ENCODE data around the gene SRP68. TPM values are rescaled to one million over a fixed set of nuclear protein-coding genes. Genes with fewer than 3 reads are reported as not detected.
A peak's percentile ranks its signal among the peaks of the same experiment; 100 is the strongest.

SRP68 gene
- polyA plus RNA-seq, 2 of the 4 experiments (the other 2 are of a cell fraction) = 121 to 139 TPM

GRCh38 chr17:76023900-76024237 is 48.4 kb downstream of the SRP68 start:
- Histone ChIP-seq H3K4me2 (no peak overlapping the region), H3K4me1 (peaks cover 19% of the 10 kb centered on the region), H3K27ac (no peak overlapping the region), H3K4me3 (no peak overlapping the region), H3K9me3 (no peaks in the 10 kb centered on the region)
- DNase-seq (ENCODE audit: low read depth in 1 of 2, low spot score in 1 of 2) (no peak), ATAC-seq (no peak), FAIRE-seq (no peak)
- ChIA-PET POLR2A (no interaction called here), CTCF (interaction anchor here (1.0 to 1.5 kb wide), 4 partner anchors 8 to 119 kb away, joined by 3 to 18 read pairs (median 4); no protein-coding TSS in a partner anchor)
- 93% methylated on average over 9 of the region's 9 CpGs for WGBS (ENCODE audit: missing lambda C conversion rate)
- TF ChIP-seq ZFP36 (IDR thresholded peaks at IDR 0.05; ENCODE audit: borderline replicate concordance, partially characterized antibody) (no peak), FOXS1 (CRISPR knock-in tag; IDR thresholded peaks at IDR 0.05) (no peak), CBX2 (IDR thresholded peaks at IDR 0.05; ENCODE audit: borderline replicate concordance, low read depth) (no peak), POLR2AphosphoS2 (conservative IDR thresholded peaks at IDR 0.05; ENCODE audit: low read length) (no peak), ZSCAN20 (CRISPR knock-in tag; IDR thresholded peaks at IDR 0.05) (no peak), ZNF302 (CRISPR knock-in tag; IDR thresholded peaks at IDR 0.05) (no peak), GATA3 (IDR thresholded peaks at IDR 0.05; ENCODE audit: borderline replicate concordance) (no peak), HMGXB4 (CRISPR knock-in tag; IDR thresholded peaks at IDR 0.05; ENCODE audit: borderline replicate concordance) (no peak)

GRCh38 chr17:76022973-76023899 is 49.1 kb downstream of the SRP68 start:
- CTCF ChIA-PET = interaction anchor here (1.0 to 1.9 kb wide), 5 partner anchors 8 to 118 kb away, joined by 3 to 18 read pairs (median 5); no protein-coding TSS in a partner anchor
- WGBS (ENCODE audit: missing lambda C conversion rate) = 93% methylated on average over 24 of the region's 28 CpGs

GRCh38 chr17:76022285-76022684 is 50.0 kb downstream of the SRP68 start:
- peaks cover 10% of the 10 kb centered on the region; the same call in 2 of the 3 replicates for H3K4me1 ChIP-seq
- H3K27ac ChIP-seq = no peak overlapping the region
- ChIA-PET POLR2A (no interaction called here), CTCF (interaction anchor here (0.6 to 18.5 kb wide), 4 partner anchors 8 to 409 kb away, joined by 3 to 408 read pairs (median 184); partner anchors contain the start of genes CDK3 and EVPL)
- no peak for DNase-seq (ENCODE audit: low read depth in 1 of 2, low spot score in 1 of 2)
- no peak overlapping the region for H3K4me2 ChIP-seq
- no peaks in the 10 kb centered on the region for H3K9me3 ChIP-seq
- ATAC-seq = no peak
- TF ChIP-seq TP53 (CRISPR knock-in tag; IDR thresholded peaks at IDR 0.05) = no peak
- WGBS (ENCODE audit: missing lambda C conversion rate) = 94% methylated on average over 14 of the region's 24 CpGs
- no peak for FAIRE-seq
- H3K4me3 ChIP-seq = no peak overlapping the region

More at GRCh38 chr17:76022973-76023899, 49.1 kb downstream of the SRP68 start:
- ATAC-seq (no peak), DNase-seq (ENCODE audit: low read depth in 1 of 2, low spot score in 1 of 2) (no peak), FAIRE-seq (no peak)
- Histone ChIP-seq H3K4me3 (no peak overlapping the region), H3K27ac (no peak overlapping the region), H3K4me2 (no peak overlapping the region), H3K9me3 (no peaks in the 10 kb centered on the region), H3K4me1 (peaks cover 16% of the 10 kb centered on the region)
- POLR2A ChIA-PET = no interaction called here
- peak; percentile 70 for TF ChIP-seq ZFP36 (IDR thresholded peaks at IDR 0.05; ENCODE audit: borderline replicate concordance, partially characterized antibody)
- no peak for TF ChIP-seq CBX8 (IDR thresholded peaks at IDR 0.05)
- TF ChIP-seq FOSB (CRISPR knock-in tag; IDR thresholded peaks at IDR 0.05) = no peak
- no peak for TF ChIP-seq CHD2 (IDR thresholded peaks at IDR 0.05; ENCODE audit: low read length, partially characterized antibody)
- no peak for TF ChIP-seq CEBPB (IDR thresholded peaks at IDR 0.05)
- no peak for TF ChIP-seq RNF2 (IDR thresholded peaks at IDR 0.05; ENCODE audit: borderline replicate concordance, low read depth)
- TF ChIP-seq POLR2AphosphoS2 (conservative IDR thresholded peaks at IDR 0.05; ENCODE audit: low read length) = no peak

GRCh38 chr17:76019833-76020467 is 52.4 kb downstream of the SRP68 start:
- 91% methylated on average over 6 of the region's 6 CpGs for WGBS (ENCODE audit: missing lambda C conversion rate)
- Histone ChIP-seq H3K4me3 (no peak overlapping the region), H3K4me1 (no peaks in the 10 kb centered on the region), H3K27ac (no peak overlapping the region), H3K9me3 (no peaks in the 10 kb centered on the region), H3K4me2 (no peak overlapping the region)
- peak; percentile 54 for FAIRE-seq
- DNase-seq (ENCODE audit: low read depth in 1 of 2, low spot score in 1 of 2) = no peak
- ChIA-PET POLR2A (interaction anchor here (1.3 kb wide), 1 partner anchor 52 kb away, joined by 4 read pairs; the partner anchor contains the start of gene SRP68), CTCF (interaction anchor here (0.7 to 18.5 kb wide), 9 partner anchors 17 to 283 kb away, joined by 3 to 408 read pairs (median 4); partner anchors contain the start of genes CDK3 and EVPL)
- no peak for ATAC-seq
- TF ChIP-seq TP53 (CRISPR knock-in tag; IDR thresholded peaks at IDR 0.05) (no peak), MAZ (IDR thresholded peaks at IDR 0.05; ENCODE audit: borderline replicate concordance, low read depth, low read length) (no peak), KDM1A (IDR thresholded peaks at IDR 0.05; ENCODE audit: low read depth) (no peak), ZFP36 (IDR thresholded peaks at IDR 0.05; ENCODE audit: borderline replicate concordance, partially characterized antibody) (no peak), ESRRA (IDR thresholded peaks at IDR 0.05; ENCODE audit: borderline replicate concordance, low read length) (no peak), HMGXB4 (CRISPR knock-in tag; IDR thresholded peaks at IDR 0.05; ENCODE audit: borderline replicate concordance) (no peak), RARB (CRISPR knock-in tag; IDR thresholded peaks at IDR 0.05) (no peak), MYC (IDR thresholded peaks at IDR 0.05; ENCODE audit: borderline replicate concordance, low read length) (no peak), CHD2 (IDR thresholded peaks at IDR 0.05; ENCODE audit: low read length, partially characterized antibody) (no peak), RCOR1 (IDR thresholded peaks at IDR 0.05; ENCODE audit: low read depth, low read length) (no peak), FOXS1 (CRISPR knock-in tag; IDR thresholded peaks at IDR 0.05) (no peak)

Data from A549 (cell line).